Ovary (tissue), 9 donors: ENCODE results near the gene BICD2. TPM values are rescaled to one million over a fixed set of nuclear protein-coding genes. Genes with fewer than 3 reads are reported as not detected.

Experiments
- DNase-seq, 5 donors: peaks; one replicate each; pipeline ENCODE4 v3.0.0-alpha.2; 2019 to 2020
- H3K27ac ChIP-seq, 2 donors: fragments of 200-600 bp; one replicate each; pipeline versions ENCODE4 v1.5.1 to v1.8.0; 2019 to 2022
- H3K27me3 ChIP-seq: fragments of 200-600 bp; one replicate; pipeline ENCODE4 v1.8.0; 2022
- H3K36me3 ChIP-seq: fragments of 200-600 bp; sonication (generic); one replicate; pipeline ENCODE4 v1.5.1; 2019
- H3K4me1 ChIP-seq: one replicate; pipeline ENCODE4 v1.8.1; 2013; ENCODE audit warnings: mild to moderate bottlenecking, moderate library complexity; ENCODE audit not compliant: insufficient read depth
- H3K4me3 ChIP-seq: fragments of 200-600 bp; sonication (generic); one replicate; pipeline ENCODE4 v1.5.1; 2017
- H3K9me3 ChIP-seq, 2 donors: fragments of 200-600 bp in 1 of 2; sonication (generic) in 1 of 2; one replicate each; pipeline versions ENCODE4 v1.5.1 to v1.8.1; 2013 to 2019; ENCODE audit warnings: mild to moderate bottlenecking in 1 of 2, moderate library complexity in 1 of 2
- CTCF ChIP-seq, 3 donors: fragments of 450-650 bp in 2 of 3; fragments of 200-600 bp in 1 of 3; IDR thresholded peaks; one replicate each; pipeline versions ENCODE4 v1.5.1 to v1.8.0; 2016 to 2022; ENCODE audit warnings: antibody characterized with exemption in 3 of 3, mild to moderate bottlenecking in 1 of 3
- EP300 ChIP-seq: sonication (generic); formaldehyde crosslinking; IDR thresholded peaks from one replicate; pipeline ENCODE4 v1.6.1; 2017; ENCODE audit warnings: antibody characterized with exemption
- POLR2A ChIP-seq: fragments of 450-650 bp; IDR thresholded peaks from one replicate; pipeline ENCODE4 v1.6.1; 2017; ENCODE audit warnings: antibody characterized with exemption, mild to moderate bottlenecking, moderate library complexity
- WGBS, 3 donors: extraction: QIAGEN DNeasy Blood & Tissue Kit in 1 of 3; methylation state at CpG; one replicate each; pipeline versions ENCODE4 v1.1.5 to v1.1.7; 2013 to 2017; 5-methylcytosine and 5-hydroxymethylcytosine counted together
- intact Hi-C, 4 donors: fragments of 100-400 bp; cut with DNase I; formaldehyde crosslinking; loops; one replicate each; pipeline versions ENCODE4 v1.11.0 to v1.15.1; 2022 to 2023
- polyA plus RNA-seq, 2 donors: library from polyadenylated mRNA; stranded (reverse); fragments of 200-250 nt in 1 of 2; fragments of 350-450 nt in 1 of 2; fragmentation: Illumina TruSeq in 1 of 2; extraction: RNeasy Lipid Tissue Mini Kit (QIAGEN cat#74804) in 1 of 2; gene quantifications; one replicate each; pipeline ENCODE4 v1.2.3, GENCODE V29; 2013 to 2014
- total RNA-seq, 7 donors: library from RNA; depleted of rRNA in 2 of 7; stranded (reverse); fragments of >200 nt in 2 of 7; fragmentation: NEBNext Ultra II Directional in 3 of 7; extraction: Animal tissue kit (Norgen Biotek cat#: 25700) in 3 of 7; gene quantifications; one replicate each; pipeline versions ENCODE4 v1.1.0 to v1.2.4, GENCODE V29; 2016 to 2023
- donor health status: DM: no; HTN: no; CAD: no; lungs with moderate emphysema.
- donor health status: DM: no; HTN: no; CAD: no.
- donor health status: Bipolar disorder and iron deficiency.
- donor health status: DM: yes; HTN: yes; CAD: no.
- donor health status: DM: no; HTN: no; CAD: no.
- donor health status: DM: yes; HTN: yes; CAD: no.

Gene BICD2
- total and polyA plus RNA-seq, 9 donors = 13.9 to 28.7 (median 20.6) TPM

GRCh38 chr9:92745331-92745730, 19.3 kb downstream of the BICD2 start:
- TF ChIP-seq EP300 = no peak
- TF ChIP-seq POLR2A = no peak
- no peak for TF ChIP-seq CTCF (IDR thresholded peaks at IDR 0.05)
- H3K36me3 ChIP-seq = no peaks in the 10 kb centered on the region
- H3K27me3 ChIP-seq = no peaks in the 10 kb centered on the region
- WGBS, 3 donors = 66 to 76% (median 74%) methylated on average over 4 of the region's 4 CpGs
- DNase-seq = peak in 1 of 5 donors; percentile 3
- H3K4me1 ChIP-seq = peaks cover 31% of the 10 kb centered on the region
- intact Hi-C loops = no loop called here
- H3K4me3 ChIP-seq = no peak overlapping the region
- no peaks in the 10 kb centered on the region for H3K9me3 ChIP-seq
- no peak overlapping the region for H3K27ac ChIP-seq

DNA sequence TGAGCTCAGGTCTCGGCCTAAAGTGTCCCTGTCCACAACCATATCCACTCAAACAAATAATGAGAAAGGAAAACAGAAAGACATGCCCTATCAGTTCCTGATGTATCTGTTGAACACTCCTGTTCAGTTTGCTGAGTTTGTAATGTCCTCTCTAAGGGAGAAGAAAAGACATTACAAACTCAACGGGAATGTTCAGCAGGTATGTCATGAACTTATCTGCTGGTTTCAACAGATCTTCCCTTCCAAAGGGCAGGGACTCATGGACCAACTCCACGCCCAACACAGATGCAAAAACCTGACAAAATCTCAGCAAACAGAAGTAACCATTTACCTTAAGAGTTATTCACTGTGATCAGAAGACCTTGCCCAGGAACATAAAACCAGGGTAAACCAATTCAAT, 23.7 kb downstream of the BICD2 start:
- no peak for TF ChIP-seq EP300
- no peak for TF ChIP-seq POLR2A
- no peak for TF ChIP-seq CTCF (IDR thresholded peaks at IDR 0.05)
- no peak for DNase-seq
- H3K4me1 ChIP-seq = peaks cover 29% of the 10 kb centered on the region
- WGBS, 3 donors = 64 to 71% (median 68%) methylated on average over 3 of the region's 3 CpGs
- intact Hi-C loops = no loop called here
- no peaks in the 10 kb centered on the region for H3K27me3 ChIP-seq
- no peak overlapping the region for H3K4me3 ChIP-seq
- peak overlapping the region in 1 of 2 donors; percentile 34 for H3K27ac ChIP-seq
- no peaks in the 10 kb centered on the region for H3K9me3 ChIP-seq
- H3K36me3 ChIP-seq = no peaks in the 10 kb centered on the region

DNA sequence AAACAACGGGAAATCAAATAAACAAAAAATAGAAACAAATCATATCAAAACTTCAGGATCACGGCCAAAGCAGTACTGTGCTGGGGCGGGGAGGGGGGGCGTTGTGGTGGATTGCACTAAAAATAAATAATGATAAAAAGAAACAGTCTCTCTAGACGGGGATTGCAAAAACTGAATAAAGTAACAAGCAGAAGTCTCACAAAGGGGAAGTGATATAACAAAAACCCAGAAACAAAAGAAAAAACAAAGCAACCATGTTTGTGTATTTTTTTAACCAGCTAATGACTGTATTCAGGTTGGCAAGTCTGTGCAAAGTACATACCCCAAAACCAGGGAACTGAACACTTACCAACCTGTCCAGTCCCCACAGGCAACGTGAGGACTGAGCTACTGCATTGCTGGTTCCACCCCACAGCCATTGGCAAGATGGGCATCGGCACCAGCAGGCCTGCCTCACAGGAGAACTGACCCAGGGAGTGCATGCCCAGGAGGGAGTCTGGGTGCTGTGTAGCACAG, 24.1 kb downstream of the BICD2 start:
- 9 to 10% (median 10%) methylated on average over 7 of the region's 7 CpGs for WGBS, 3 donors
- Histone ChIP-seq H3K27me3 (no peaks in the 10 kb centered on the region), H3K9me3 (no peaks in the 10 kb centered on the region), H3K4me3 (no peak overlapping the region), H3K4me1 (peaks cover 29% of the 10 kb centered on the region), H3K27ac (peak overlapping the region in 1 of 2 donors; percentile 34), H3K36me3 (no peaks in the 10 kb centered on the region)
- intact Hi-C loops = no loop called here
- TF ChIP-seq CTCF (IDR thresholded peaks at IDR 0.05) = no peak
- TF ChIP-seq EP300 = no peak
- TF ChIP-seq POLR2A = no peak
- DNase-seq = peak in 1 of 5 donors; percentile 15

DNA sequence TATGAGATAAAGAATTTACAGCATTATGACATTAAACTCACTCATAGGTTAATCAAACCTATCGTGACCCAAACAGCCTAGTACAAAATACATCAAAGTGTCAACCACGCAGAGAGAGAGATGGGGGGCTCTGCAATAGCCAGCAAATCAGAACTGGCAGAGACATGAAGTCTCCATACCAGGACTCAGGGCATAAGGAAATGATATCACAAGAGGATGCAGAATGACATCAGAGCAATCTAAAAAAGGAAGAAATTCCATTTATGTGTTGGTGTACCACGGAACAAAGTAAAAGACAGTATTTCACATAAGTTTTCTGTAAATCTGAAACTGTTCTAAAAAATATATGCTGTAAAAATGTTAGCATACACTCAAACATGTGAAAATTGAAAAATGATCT, 24.6 kb downstream of the BICD2 start:
- WGBS, 3 donors = 21 to 28% (median 26%) methylated on average over 3 of the region's 3 CpGs
- Histone ChIP-seq H3K9me3 (no peaks in the 10 kb centered on the region), H3K4me1 (peaks cover 27% of the 10 kb centered on the region), H3K27ac (no peak overlapping the region), H3K27me3 (no peaks in the 10 kb centered on the region), H3K36me3 (no peaks in the 10 kb centered on the region), H3K4me3 (no peak overlapping the region)
- DNase-seq = peak in 1 of 5 donors; percentile 7
- intact Hi-C loops = no loop called here
- no peak for TF ChIP-seq CTCF (IDR thresholded peaks at IDR 0.05)
